NCI-H345 treated with DMSO at 0.1 percent for 48 hours (cell line): ENCODE results near the gene LRRC8A.
"Not testable (repeated sequence)": the region's sequence is repeated elsewhere in the genome, so short reads cannot be mapped to it uniquely, and the experiment has no call there.

Experiments used
- DNase-seq: peaks from one replicate; lab custom pipeline; 2025; ENCODE audit not compliant: unreplicated experiment; lab: John Stamatoyannopoulos, UW

LRRC8A gene

GRCh38 chr9:128919402-128920089, 37.6 kb downstream of the LRRC8A start:
- DNase-seq = no peak

GRCh38 chr9:128920381-128921058, 38.6 kb downstream of the LRRC8A start, which contains the start of gene PHYHD1:
TSS of gene PHYHD1 (plus strand) at chr9:128920982. CDS start at chr9:128922324, 1,342 bp downstream.
- DNase-seq = no peak

GRCh38 chr9:128921881-128922763, 40.2 kb downstream of the LRRC8A start:
- DNase-seq = no peak

- DNase-seq = no peak
Observed at GRCh38 chr9:128923493-128923883, 41.6 kb downstream of the LRRC8A start.

GRCh38 chr9:128927731-128928411, 45.9 kb downstream of the LRRC8A start:
- DNase-seq = peak; percentile 35

- no peak for DNase-seq
Observed at GRCh38 chr9:128928624-128929023, 46.7 kb downstream of the LRRC8A start.

GRCh38 chr9:128929560-128929959, 47.6 kb downstream of the LRRC8A start:
- DNase-seq = no peak

GRCh38 chr9:128933731-128934130, 51.8 kb downstream of the LRRC8A start:
- no peak for DNase-seq

GRCh38 chr9:128936171-128936865, 54.4 kb downstream of the LRRC8A start:
- DNase-seq = no peak

GRCh38 chr9:128937310-128938165, 55.6 kb downstream of the LRRC8A start:
- DNase-seq = no peak

- no peak for DNase-seq
Observed at GRCh38 chr9:128940271-128940921, 58.5 kb downstream of the LRRC8A start.

GRCh38 chr9:128940946-128941755, 59.2 kb downstream of the LRRC8A start:
- no peak for DNase-seq

- no peak for DNase-seq
Observed at GRCh38 chr9:128943832-128944620, 62.1 kb downstream of the LRRC8A start.

GRCh38 chr9:128944966-128945365, 63.0 kb downstream of the LRRC8A start:
- DNase-seq = not testable (repeated sequence)

- DNase-seq = no peak
Observed at GRCh38 chr9:128945798-128946501, 64.0 kb downstream of the LRRC8A start.

GRCh38 chr9:128946571-128947276, 64.8 kb downstream of the LRRC8A start:
- no peak for DNase-seq
